Natural killer cell (primary cell): Measurements from ENCODE around the gene EXD3. TPM values are rescaled to one million over a fixed set of nuclear protein-coding genes. Genes with fewer than 3 reads are reported as not detected.
"Not testable (repeated sequence)": the region's sequence is repeated elsewhere in the genome, so short reads cannot be mapped to it uniquely, and the experiment has no call there.

ENCODE experiments used
- ATAC-seq, 3 donors: fragments of 150-1000 bp in 2 of 3; fragments of 200-7000 bp in 1 of 3; cut with Tn5 transposase; 1 replicate in 1 of 3; 2 replicates in 2 of 3; pipeline ENCODE4 v1.10.0; 2021; ENCODE audit warnings: mild to moderate bottlenecking in 2 of 3, moderate library complexity in 2 of 3
- DNase-seq, 2 donors: peaks; one replicate each; pipeline versions ENCODE4 v3.0.0 to v3.0.0-alpha.2; 2013 to 2021; ENCODE audit warnings: mixed read lengths in 1 of 2
- H3K27ac ChIP-seq: one replicate; pipeline ENCODE4 v1.5.1; 2013; ENCODE audit warnings: mild to moderate bottlenecking, low read length
- H3K27me3 ChIP-seq: one replicate; pipeline ENCODE4 v1.6.1; 2013; ENCODE audit warnings: low read length; ENCODE audit not compliant: control insufficient read depth, insufficient read depth
- H3K36me3 ChIP-seq: one replicate; pipeline ENCODE4 v1.6.1; 2013; ENCODE audit warnings: low read length; ENCODE audit not compliant: control insufficient read depth, insufficient read depth
- H3K4me1 ChIP-seq: one replicate; pipeline ENCODE4 v1.6.1; 2013; ENCODE audit warnings: low read length; ENCODE audit not compliant: control insufficient read depth, insufficient read depth
- H3K4me3 ChIP-seq: one replicate; pipeline ENCODE4 v1.5.1; 2013; ENCODE audit warnings: low read length
- H3K9me3 ChIP-seq: one replicate; pipeline ENCODE4 v1.6.1; 2013; ENCODE audit warnings: low read length; ENCODE audit not compliant: control insufficient read depth, insufficient read depth
- H3K27ac Mint-ChIP-seq, 2 donors: one replicate each; pipeline ENCODE4 v1.8.0; 2022; ENCODE audit warnings: mild to moderate bottlenecking in 2 of 2, mixed read lengths in 2 of 2, moderate library complexity in 1 of 2
- H3K27me3 Mint-ChIP-seq, 2 donors: one replicate each; pipeline ENCODE4 v1.8.0; 2022; ENCODE audit warnings: low read depth in 2 of 2, mixed read lengths in 2 of 2
- H3K36me3 Mint-ChIP-seq: one replicate; pipeline ENCODE4 v1.8.0; 2022; ENCODE audit warnings: mixed read lengths
- H3K4me1 Mint-ChIP-seq, 2 donors: one replicate each; pipeline ENCODE4 v1.8.0; 2022; ENCODE audit warnings: mixed read lengths in 2 of 2
- H3K4me3 Mint-ChIP-seq: one replicate; pipeline ENCODE4 v1.8.0; 2022; ENCODE audit warnings: mild to moderate bottlenecking, moderate library complexity, mixed read lengths
- H3K9me3 Mint-ChIP-seq, 2 donors: one replicate each; pipeline ENCODE4 v1.8.0; 2022; ENCODE audit warnings: mixed read lengths in 2 of 2
- CTCF ChIP-seq: fragments of 200-600 bp; IDR thresholded peaks from one replicate; pipeline ENCODE4 v1.8.0; 2022; ENCODE audit warnings: antibody characterized with exemption
- WGBS: methylation state at CpG from one replicate; pipeline ENCODE4 v1.1.7; 2013; ENCODE audit warnings: missing lambda C conversion rate; ENCODE audit not compliant: insufficient coverage; 5-methylcytosine and 5-hydroxymethylcytosine counted together
- intact Hi-C: fragments of 100-400 bp; cut with micrococcal nuclease; formaldehyde crosslinking; loops from one replicate; pipeline ENCODE4 v1.14.2; 2022
- total RNA-seq, 4 donors: library from RNA; stranded (reverse); fragments of 120-200 nt in 1 of 4; gene quantifications; one replicate each; pipeline versions ENCODE4 v1.2.3 to v1.2.4, GENCODE V29; 2013 to 2022

EXD3 gene
- total RNA-seq, 3 donors from 2014 or later (not counting 1 experiment from before 2014, with no cell fraction given) = 28.0 to 35.3 (median 29.6) TPM

DNA sequence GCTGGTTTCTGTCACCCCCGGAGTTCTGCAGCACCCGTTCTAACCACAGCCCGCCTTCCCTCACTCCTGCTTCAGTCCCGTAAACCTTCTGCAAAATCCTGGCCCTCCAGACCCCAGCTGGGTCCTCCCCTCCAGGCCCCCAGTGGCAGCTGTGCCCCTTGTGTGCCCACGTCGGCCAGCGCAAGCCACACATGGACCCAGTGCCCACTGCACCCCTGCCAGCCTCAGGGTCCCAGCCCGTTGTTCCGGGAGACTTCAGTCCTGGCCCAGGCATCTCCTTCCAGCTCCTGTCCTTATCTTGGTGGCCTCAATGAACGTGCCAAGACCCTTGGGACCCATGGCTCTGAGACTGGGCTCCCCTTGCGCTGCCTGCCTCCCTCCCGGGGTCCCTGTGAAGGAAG, 43.2 kb downstream of the EXD3 start:
- H3K27ac Mint-ChIP-seq = no peak overlapping the region
- H3K4me3 Mint-ChIP-seq = no peak overlapping the region
- no peaks in the 10 kb centered on the region for H3K9me3 ChIP-seq
- ATAC-seq = no peak
- DNase-seq = no peak
- no peak overlapping the region for H3K4me3 ChIP-seq
- no peaks in the 10 kb centered on the region for H3K27me3 ChIP-seq
- 92% methylated on average over 12 of the region's 12 CpGs for WGBS
- no peaks in the 10 kb centered on the region for H3K36me3 ChIP-seq
- no peaks in the 10 kb centered on the region for H3K4me1 ChIP-seq
- H3K9me3 Mint-ChIP-seq = no peaks in the 10 kb centered on the region
- no peaks in the 10 kb centered on the region for H3K4me1 Mint-ChIP-seq
- intact Hi-C loops = no loop called here
- no peaks in the 10 kb centered on the region for H3K27me3 Mint-ChIP-seq
- H3K27ac ChIP-seq = no peak overlapping the region
- TF ChIP-seq CTCF = no peak
- H3K36me3 Mint-ChIP-seq = no peaks in the 10 kb centered on the region

- H3K36me3 ChIP-seq, H3K27ac Mint-ChIP-seq, H3K27me3 ChIP-seq, H3K27me3 Mint-ChIP-seq, H3K4me3 Mint-ChIP-seq, H3K4me1 Mint-ChIP-seq, DNase-seq, H3K9me3 ChIP-seq, H3K9me3 Mint-ChIP-seq, H3K27ac ChIP-seq, ATAC-seq, H3K36me3 Mint-ChIP-seq, H3K4me1 ChIP-seq, intact Hi-C loops, H3K4me3 ChIP-seq: not testable (repeated sequence)
- WGBS = 95% methylated on average over 24 of the region's 37 CpGs
These were observed 44.1 kb downstream of the EXD3 start for GRCh38 chr9:137378688-137379410.

DNA sequence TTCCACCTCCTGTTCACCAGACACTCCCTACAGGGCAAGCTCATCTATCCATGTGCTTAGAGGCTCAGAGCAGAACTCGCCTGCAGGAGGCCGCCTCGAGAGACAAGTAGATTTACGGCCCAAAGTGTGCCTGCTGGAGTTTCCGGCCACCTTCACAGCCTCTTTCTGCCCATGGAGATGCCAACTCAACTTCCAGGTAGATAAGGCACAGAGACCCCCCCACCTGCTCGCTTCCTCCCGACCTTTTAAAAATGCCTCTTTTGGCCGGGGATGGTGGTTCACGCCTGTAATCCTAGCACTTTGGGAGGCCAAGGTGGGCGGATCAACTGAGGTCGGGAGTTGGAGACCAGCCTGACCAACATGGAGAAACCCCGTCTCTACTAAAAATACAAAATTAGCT, 46.6 kb downstream of the EXD3 start:
- Mint-ChIP-seq H3K27ac (no peak overlapping the region), H3K4me1 (no peaks in the 10 kb centered on the region), H3K4me3 (no peak overlapping the region), H3K27me3 (no peaks in the 10 kb centered on the region), H3K36me3 (no peaks in the 10 kb centered on the region), H3K9me3 (no peaks in the 10 kb centered on the region)
- ATAC-seq (no peak), DNase-seq (no peak)
- 94% methylated on average over 12 of the region's 12 CpGs for WGBS
- Histone ChIP-seq H3K4me1 (no peaks in the 10 kb centered on the region), H3K4me3 (no peak overlapping the region), H3K27ac (no peak overlapping the region), H3K27me3 (no peaks in the 10 kb centered on the region), H3K36me3 (no peaks in the 10 kb centered on the region), H3K9me3 (no peaks in the 10 kb centered on the region)
- intact Hi-C loops = no loop called here
- TF ChIP-seq CTCF = no peak

GRCh38 chr9:137375321-137376058, 47.5 kb downstream of the EXD3 start:
- intact Hi-C loops = no loop called here
- TF ChIP-seq CTCF = no peak
- no peak for DNase-seq
- Histone ChIP-seq H3K36me3 (no peaks in the 10 kb centered on the region), H3K4me3 (no peak overlapping the region), H3K9me3 (no peaks in the 10 kb centered on the region), H3K27me3 (no peaks in the 10 kb centered on the region), H3K4me1 (no peaks in the 10 kb centered on the region), H3K27ac (no peak overlapping the region)
- Mint-ChIP-seq H3K27me3 (no peaks in the 10 kb centered on the region), H3K4me1 (no peaks in the 10 kb centered on the region), H3K36me3 (no peaks in the 10 kb centered on the region), H3K4me3 (no peak overlapping the region), H3K27ac (no peak overlapping the region), H3K9me3 (no peaks in the 10 kb centered on the region)
- 96% methylated on average over 11 of the region's 11 CpGs for WGBS
- no peak for ATAC-seq
